Right lobe of liver (tissue), 4 donors: ENCODE measurements around the gene CASP8.

Experiments
- POLR2A ChIP-seq: fragments of 450-650 bp; IDR thresholded peaks from one replicate; pipeline ENCODE4 v1.6.1; 2017; ENCODE audit warnings: antibody characterized with exemption, mild to moderate bottlenecking
- TF ChIP-seq, protein P1 (sequence below), 4 donors: fragments of 200-600 bp in 3 of 4; fragments of 450-650 bp in 1 of 4; IDR thresholded peaks; one replicate each; pipeline versions ENCODE4 v1.5.1 to v1.8.0; 2016 to 2022; ENCODE audit warnings: antibody characterized with exemption in 4 of 4, mild to moderate bottlenecking in 2 of 4
- donor health status: DM: no; HTN: no; CAD: no.
- donor health status: DM: no; HTN: no; CAD: no.
- donor health status: DM: no; HTN: yes; CAD: no.

- TF ChIP-seq, protein P1, sequence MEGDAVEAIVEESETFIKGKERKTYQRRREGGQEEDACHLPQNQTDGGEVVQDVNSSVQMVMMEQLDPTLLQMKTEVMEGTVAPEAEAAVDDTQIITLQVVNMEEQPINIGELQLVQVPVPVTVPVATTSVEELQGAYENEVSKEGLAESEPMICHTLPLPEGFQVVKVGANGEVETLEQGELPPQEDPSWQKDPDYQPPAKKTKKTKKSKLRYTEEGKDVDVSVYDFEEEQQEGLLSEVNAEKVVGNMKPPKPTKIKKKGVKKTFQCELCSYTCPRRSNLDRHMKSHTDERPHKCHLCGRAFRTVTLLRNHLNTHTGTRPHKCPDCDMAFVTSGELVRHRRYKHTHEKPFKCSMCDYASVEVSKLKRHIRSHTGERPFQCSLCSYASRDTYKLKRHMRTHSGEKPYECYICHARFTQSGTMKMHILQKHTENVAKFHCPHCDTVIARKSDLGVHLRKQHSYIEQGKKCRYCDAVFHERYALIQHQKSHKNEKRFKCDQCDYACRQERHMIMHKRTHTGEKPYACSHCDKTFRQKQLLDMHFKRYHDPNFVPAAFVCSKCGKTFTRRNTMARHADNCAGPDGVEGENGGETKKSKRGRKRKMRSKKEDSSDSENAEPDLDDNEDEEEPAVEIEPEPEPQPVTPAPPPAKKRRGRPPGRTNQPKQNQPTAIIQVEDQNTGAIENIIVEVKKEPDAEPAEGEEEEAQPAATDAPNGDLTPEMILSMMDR (IDR thresholded peaks at IDR 0.05), result no peak
- no peak for TF ChIP-seq POLR2A
These were observed 67.3 kb downstream of the CASP8 start for GRCh38 chr2:201327678-201328077.
